Endothelial cell (in vitro differentiated cells): Measurements from ENCODE around the gene ANTXR2. TPM values are rescaled to one million over a fixed set of nuclear protein-coding genes. Genes with fewer than 3 reads are reported as not detected.
A peak's percentile ranks its signal among the peaks of the same experiment; 100 is the strongest.

Source experiments
- DNase-seq: peaks from one replicate; pipeline ENCODE4 v3.0.0; 2021; ENCODE audit warnings: low spot score
- H3K27ac Mint-ChIP-seq: one replicate; pipeline ENCODE4 v1.8.0; 2021; ENCODE audit warnings: mixed read lengths, inconsistent platforms; ENCODE audit not compliant: unreplicated experiment
- H3K27me3 Mint-ChIP-seq: one replicate; pipeline ENCODE4 v1.8.0; 2021; ENCODE audit warnings: mild to moderate bottlenecking, moderate library complexity, mixed read lengths, inconsistent platforms; ENCODE audit not compliant: unreplicated experiment
- H3K36me3 Mint-ChIP-seq: one replicate; pipeline ENCODE4 v1.8.0; 2021; ENCODE audit warnings: mild to moderate bottlenecking, low read depth, mixed read lengths, inconsistent platforms; ENCODE audit not compliant: unreplicated experiment
- H3K4me1 Mint-ChIP-seq: one replicate; pipeline ENCODE4 v1.8.0; 2021; ENCODE audit warnings: mild to moderate bottlenecking, mixed read lengths, inconsistent platforms; ENCODE audit not compliant: unreplicated experiment
- H3K4me3 Mint-ChIP-seq: one replicate; pipeline ENCODE4 v1.8.0; 2021; ENCODE audit warnings: mild to moderate bottlenecking, mixed read lengths, inconsistent platforms; ENCODE audit not compliant: unreplicated experiment
- H3K9me3 Mint-ChIP-seq: one replicate; pipeline ENCODE4 v1.8.0; 2021; ENCODE audit warnings: mixed read lengths, inconsistent platforms; ENCODE audit not compliant: unreplicated experiment
- total RNA-seq: library from RNA; stranded (reverse); fragmentation: NEBNext Ultra II Directional; extraction: Animal tissue kit (Norgen Biotek cat#: 25700); gene quantifications from one replicate; pipeline ENCODE4 v1.2.1, GENCODE V29; 2021; ENCODE audit not compliant: unreplicated experiment
- TF ChIP-seq, protein P1 (sequence below): fragments of 200-600 bp; sonication (generic); IDR thresholded peaks from one replicate; pipeline ENCODE4 v1.5.0; 2021; ENCODE audit warnings: antibody characterized with exemption; ENCODE audit not compliant: unreplicated experiment

The ANTXR2 gene
- total RNA-seq, 1 donor from 2014 or later, result 176 TPM

DNA sequence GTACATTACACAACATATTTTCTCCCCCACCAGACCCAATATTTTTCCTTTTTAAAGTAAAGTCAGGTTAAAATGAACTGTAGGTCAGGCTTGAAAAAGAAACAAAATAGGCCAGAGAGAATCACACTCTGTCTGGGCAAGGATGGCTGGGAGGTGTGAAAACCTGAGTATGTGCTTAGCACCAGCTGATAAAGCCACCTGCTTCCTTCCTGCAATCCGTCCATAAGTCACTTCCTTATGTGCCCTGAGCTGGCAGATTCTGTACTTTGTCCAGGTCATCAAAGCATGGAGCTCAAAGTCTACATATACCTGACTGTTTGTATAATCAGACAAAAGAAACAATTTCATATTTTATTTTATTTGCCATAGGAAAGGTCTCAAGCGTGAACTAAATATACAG is 37.7 kb downstream of the ANTXR2 start:
- peak; percentile 29 for DNase-seq
- no peaks in the 10 kb centered on the region for H3K9me3 Mint-ChIP-seq
- peaks cover 27% of the 10 kb centered on the region for H3K36me3 Mint-ChIP-seq
- peaks cover 1% of the 10 kb centered on the region for H3K27me3 Mint-ChIP-seq
- TF ChIP-seq, protein P1, sequence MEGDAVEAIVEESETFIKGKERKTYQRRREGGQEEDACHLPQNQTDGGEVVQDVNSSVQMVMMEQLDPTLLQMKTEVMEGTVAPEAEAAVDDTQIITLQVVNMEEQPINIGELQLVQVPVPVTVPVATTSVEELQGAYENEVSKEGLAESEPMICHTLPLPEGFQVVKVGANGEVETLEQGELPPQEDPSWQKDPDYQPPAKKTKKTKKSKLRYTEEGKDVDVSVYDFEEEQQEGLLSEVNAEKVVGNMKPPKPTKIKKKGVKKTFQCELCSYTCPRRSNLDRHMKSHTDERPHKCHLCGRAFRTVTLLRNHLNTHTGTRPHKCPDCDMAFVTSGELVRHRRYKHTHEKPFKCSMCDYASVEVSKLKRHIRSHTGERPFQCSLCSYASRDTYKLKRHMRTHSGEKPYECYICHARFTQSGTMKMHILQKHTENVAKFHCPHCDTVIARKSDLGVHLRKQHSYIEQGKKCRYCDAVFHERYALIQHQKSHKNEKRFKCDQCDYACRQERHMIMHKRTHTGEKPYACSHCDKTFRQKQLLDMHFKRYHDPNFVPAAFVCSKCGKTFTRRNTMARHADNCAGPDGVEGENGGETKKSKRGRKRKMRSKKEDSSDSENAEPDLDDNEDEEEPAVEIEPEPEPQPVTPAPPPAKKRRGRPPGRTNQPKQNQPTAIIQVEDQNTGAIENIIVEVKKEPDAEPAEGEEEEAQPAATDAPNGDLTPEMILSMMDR, result no peak
- peaks cover 39% of the 10 kb centered on the region for H3K4me1 Mint-ChIP-seq
- H3K27ac Mint-ChIP-seq, result peak overlapping the region; percentile 85
- H3K4me3 Mint-ChIP-seq, result no peak overlapping the region

DNA sequence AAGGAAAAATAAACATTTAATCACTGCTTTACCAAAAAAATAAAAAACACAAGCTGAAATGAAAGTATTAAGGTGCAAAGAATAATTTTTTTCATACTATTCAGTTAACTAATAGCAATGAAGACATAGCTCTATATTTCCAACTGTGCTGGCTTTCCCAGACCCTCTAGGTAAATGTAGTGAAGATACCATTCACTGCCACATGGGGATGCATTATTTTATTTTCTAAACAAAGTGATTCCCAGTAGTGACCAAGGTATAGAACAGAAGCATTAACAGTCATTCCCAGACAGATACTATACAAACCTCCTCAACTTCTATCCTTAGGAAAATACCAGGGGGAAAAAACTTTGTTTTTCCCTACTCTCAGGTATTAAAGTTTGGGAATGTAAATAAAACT is 39.4 kb downstream of the ANTXR2 start:
- H3K27me3 Mint-ChIP-seq, result peaks cover 1% of the 10 kb centered on the region
- TF ChIP-seq, protein P1, result no peak
- no peaks in the 10 kb centered on the region for H3K9me3 Mint-ChIP-seq
- peak overlapping the region; percentile 78 for H3K27ac Mint-ChIP-seq
- peaks cover 15% of the 10 kb centered on the region for H3K36me3 Mint-ChIP-seq
- peaks cover 39% of the 10 kb centered on the region for H3K4me1 Mint-ChIP-seq
- DNase-seq, result no peak
- H3K4me3 Mint-ChIP-seq, result no peak overlapping the region

DNA sequence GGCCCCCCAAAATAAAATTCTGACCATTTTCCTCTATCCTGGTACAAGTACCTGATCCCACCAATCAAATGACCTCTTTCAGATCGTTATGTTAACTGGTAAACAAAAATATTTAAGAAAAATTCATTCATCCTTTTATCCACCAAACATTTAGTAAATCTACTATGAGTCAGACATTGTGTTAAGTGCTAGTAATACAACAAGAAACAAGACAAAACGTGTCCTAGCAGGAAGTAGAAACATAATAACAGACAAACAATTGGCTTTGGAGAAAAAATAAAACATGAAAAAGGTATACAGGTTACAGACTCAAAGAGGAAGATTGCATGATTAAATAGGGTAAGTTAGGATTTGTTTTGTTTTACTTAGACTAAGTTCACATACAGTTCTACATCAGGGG is 43.7 kb downstream of the ANTXR2 start:
- H3K4me3 Mint-ChIP-seq, result no peak overlapping the region
- DNase-seq, result no peak
- H3K9me3 Mint-ChIP-seq, result no peaks in the 10 kb centered on the region
- H3K27me3 Mint-ChIP-seq, result peaks cover 1% of the 10 kb centered on the region
- H3K36me3 Mint-ChIP-seq, result peaks cover 23% of the 10 kb centered on the region
- H3K4me1 Mint-ChIP-seq, result peaks cover 19% of the 10 kb centered on the region
- TF ChIP-seq, protein P1, result no peak
- H3K27ac Mint-ChIP-seq, result no peak overlapping the region

DNA sequence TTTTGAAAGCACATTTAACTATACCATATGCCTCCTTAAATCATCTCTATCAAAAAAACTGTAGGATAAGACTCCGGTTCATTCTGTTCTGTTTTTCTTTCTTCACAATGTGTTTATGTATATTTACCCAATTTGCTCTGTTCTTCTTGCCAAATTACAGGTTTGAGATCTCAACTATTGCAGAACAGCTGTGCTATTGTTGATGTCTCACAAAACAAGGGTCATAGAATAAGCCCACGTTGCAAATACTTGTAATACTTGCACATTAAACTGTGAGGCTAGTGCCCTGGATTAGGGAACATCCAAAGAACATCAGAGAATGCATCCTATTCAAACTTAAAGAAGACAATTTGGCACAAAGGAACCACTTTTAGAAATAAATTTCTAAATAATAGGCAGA is 45.4 kb downstream of the ANTXR2 start:
- Mint-ChIP-seq H3K4me1 (peaks cover 15% of the 10 kb centered on the region), H3K9me3 (no peaks in the 10 kb centered on the region), H3K27me3 (no peaks in the 10 kb centered on the region), H3K27ac (no peak overlapping the region), H3K4me3 (no peak overlapping the region), H3K36me3 (peaks cover 19% of the 10 kb centered on the region)
- TF ChIP-seq, protein P1, result no peak
- no peak for DNase-seq

DNA sequence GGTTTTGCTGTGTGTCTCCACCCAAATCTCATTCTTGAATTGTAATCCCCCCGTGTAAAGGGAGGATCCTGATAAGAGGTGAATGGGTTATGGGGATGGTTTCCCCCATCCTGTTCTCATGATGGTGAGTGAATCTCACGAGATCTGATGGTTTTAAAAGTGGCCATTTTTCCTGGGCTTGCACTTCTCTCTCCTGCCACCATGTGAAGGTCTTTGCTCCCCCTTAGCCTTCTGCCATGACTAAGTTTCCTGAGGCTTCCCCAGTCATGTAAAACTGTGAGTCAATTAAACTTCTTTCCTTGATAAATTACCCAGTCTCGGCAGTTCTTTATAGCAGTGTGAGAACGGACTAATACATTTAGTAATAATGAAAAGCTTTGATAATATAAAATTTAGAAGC is 46.9 kb downstream of the ANTXR2 start:
- Mint-ChIP-seq H3K36me3 (peaks cover 28% of the 10 kb centered on the region), H3K4me1 (peaks cover 20% of the 10 kb centered on the region), H3K4me3 (peak overlapping the region; percentile 14), H3K27ac (peak overlapping the region; percentile 42), H3K9me3 (no peaks in the 10 kb centered on the region), H3K27me3 (no peaks in the 10 kb centered on the region)
- TF ChIP-seq, protein P1, result no peak
- no peak for DNase-seq
